GM19240 (cell line): Measurements from ENCODE around the gene NOX4.
"Not testable (repeated sequence)": the region's sequence is repeated elsewhere in the genome, so short reads cannot be mapped to it uniquely, and the experiment has no call there.

ENCODE experiments used
- DNase-seq: peaks from one replicate; pipeline ENCODE4 v3.0.0; 2011; ENCODE audit warnings: low spot score; ENCODE audit not compliant: insufficient read length

The NOX4 gene

DNA sequence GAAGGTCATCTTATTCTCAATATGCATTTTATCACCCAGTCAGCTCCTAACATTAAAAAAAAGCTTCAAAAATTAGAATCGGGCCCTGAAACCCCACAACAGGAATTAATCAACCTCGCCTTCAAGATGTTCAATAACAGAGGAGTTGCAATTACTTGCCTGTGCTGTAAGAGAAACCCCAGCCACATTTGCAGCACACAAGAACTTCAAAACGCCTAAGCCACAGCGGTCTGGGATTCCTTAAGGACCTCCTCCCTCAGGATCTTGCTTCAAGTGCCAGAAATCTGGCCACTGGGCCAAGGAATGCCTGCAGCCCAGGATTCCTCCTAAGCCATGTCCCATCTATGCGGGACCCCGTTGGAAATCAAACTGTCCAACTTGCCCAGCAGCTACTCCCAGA is 108.2 kb downstream of the NOX4 start:
- DNase-seq = not testable (repeated sequence)

DNA sequence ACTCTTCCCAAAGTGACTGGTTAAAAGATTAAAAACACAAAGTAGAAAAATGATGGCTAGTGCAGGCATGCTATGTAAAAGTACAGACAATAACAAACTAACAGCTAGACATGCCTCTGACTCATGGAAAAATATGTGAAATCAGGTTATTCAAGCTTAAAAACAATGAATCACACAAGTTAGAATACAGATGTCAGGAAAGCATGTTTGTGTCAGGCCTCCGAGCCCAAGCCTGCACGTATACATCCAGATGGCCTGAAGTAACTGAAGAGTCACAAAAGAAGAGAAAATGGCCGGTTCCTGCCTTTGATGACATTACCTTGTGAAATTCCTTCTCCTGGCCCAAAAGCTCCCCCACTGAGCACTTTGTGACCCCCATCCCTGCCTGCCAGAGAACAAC is 110.1 kb downstream of the NOX4 start:
- no peak for DNase-seq

DNA sequence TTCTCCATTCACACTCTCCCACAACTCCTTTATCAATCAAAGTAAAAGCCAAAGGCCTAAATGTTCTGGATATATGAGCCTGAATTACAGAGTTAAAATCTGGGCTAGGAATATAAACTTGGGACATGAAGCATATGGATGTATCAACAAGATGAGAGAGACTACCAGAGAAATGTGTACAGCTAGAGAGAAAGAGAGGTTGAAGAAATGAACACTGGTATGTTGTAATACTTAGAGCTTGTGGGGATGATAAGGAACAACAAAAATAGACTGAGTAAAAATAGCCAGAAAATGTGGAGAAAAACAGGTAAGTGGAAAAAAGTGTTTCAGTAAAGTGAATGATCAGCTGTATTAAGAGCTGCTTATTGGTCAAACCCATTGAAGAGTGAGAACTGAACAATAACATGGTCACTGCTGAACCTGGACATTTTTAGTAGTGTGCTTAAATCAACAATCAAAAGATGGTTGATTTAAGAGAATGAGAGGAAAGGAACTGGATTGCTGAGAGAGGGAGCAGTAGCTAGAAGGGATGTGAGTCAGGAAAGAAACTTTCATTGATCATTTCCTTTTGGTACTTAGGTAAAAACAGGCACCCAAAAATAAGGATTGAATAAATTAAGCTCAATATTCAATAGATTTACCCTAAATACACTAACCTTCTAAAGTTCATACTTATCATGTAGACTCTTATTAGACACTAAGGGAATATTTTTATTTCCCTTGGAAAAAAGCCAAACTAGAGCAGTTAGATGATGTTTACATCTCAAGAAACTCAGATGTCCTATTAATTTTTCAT is 111.0 kb downstream of the NOX4 start:
- DNase-seq = not testable (repeated sequence)

DNA sequence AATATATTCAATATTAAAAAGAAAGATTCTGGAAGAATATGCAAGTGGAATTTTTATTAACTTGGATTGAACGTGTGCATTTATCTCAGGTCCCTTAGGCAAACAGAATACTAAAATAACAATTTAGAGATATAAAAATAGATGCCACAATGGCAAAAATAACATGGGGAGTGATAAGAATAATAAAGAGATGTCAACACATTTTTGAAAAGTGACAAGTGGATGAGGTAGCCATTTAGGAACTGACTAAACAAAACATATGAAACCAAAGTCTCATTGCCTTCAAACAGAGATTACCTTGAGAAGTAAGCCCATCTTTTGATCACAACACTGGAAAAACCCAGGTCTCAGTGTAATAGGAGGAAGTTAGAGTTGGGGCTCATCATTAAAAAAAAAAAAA is 112.2 kb downstream of the NOX4 start:
- not testable (repeated sequence) for DNase-seq

DNA sequence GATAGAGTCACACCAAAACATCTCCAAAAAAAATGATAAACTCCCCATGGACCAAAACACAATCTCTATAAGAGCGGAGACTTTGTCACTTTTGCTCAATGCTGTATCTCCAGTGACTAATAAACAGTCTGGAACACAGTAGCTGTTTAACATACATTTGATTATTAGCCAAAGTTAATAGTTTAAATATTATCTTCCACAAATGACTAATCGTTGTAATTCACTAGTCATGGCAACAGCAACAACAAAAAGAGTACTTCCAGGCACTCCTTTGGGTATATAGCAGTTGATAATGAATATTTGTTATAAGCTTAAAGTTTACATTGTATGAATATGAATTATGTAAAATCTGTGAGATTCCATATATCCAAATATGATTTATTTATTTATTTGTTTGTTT is 121.8 kb downstream of the NOX4 start:
- not testable (repeated sequence) for DNase-seq

- not testable (repeated sequence) for DNase-seq
Observed at GRCh38 chr11:89364856-89365255, 126.3 kb downstream of the NOX4 start.

DNA sequence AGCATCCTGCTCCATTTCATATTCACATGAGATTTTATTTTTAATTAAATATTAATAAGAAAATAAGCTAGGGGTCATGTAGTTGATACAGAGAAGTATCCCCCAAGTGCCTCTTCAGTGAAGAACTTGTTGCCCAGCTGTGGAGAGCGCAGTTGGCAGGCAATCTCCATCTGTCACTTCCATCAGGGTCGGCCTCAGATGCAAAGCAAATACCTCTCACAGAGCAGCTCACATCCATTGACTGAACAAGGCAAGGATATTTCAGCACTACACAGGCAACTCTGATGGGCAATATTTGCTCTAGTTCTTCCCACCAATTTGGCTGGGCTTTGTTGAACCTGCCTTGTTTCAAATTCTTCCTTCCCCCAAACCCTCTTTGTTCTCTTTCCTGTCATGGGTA is 129.4 kb downstream of the NOX4 start:
- no peak for DNase-seq

GRCh38 chr11:89359208-89359607 is 132.0 kb downstream of the NOX4 start:
- not testable (repeated sequence) for DNase-seq

DNA sequence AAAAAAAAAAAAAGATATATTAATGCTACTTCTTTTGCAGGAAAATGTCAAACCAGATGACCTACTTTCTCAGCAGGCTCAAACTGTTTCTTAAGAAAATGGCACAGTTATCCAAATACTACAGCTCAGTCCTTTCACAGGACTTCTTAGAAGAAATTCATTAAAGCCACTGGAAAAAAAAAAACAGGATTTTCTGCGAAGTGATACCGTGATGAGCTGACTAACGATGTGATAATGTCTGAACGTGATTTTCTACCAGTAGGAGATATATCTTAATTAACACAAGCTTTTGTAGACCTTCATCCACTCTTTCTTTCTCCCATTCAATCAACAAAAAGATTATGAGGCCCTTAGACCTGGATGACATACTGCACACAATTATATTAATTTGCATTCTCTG is 132.4 kb downstream of the NOX4 start:
- no peak for DNase-seq

DNA sequence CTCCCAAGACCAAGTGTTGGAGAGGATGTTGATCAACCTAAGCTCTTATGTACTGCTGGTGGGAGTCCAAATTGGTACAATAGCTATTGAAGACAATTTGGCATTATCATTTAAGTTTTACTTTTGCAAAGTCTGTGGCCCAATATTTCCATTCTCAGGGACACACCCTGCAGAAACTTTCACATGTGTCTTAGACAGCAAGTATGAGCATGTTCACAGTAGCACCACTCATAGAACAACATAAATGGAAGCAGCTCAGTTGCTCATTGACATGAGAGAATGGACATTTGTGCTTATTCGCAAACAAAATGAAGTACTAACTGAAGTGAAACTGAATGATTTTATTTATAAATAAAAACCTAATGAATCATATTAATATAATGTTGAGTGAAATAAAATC is 135.5 kb downstream of the NOX4 start:
- no peak for DNase-seq

DNA sequence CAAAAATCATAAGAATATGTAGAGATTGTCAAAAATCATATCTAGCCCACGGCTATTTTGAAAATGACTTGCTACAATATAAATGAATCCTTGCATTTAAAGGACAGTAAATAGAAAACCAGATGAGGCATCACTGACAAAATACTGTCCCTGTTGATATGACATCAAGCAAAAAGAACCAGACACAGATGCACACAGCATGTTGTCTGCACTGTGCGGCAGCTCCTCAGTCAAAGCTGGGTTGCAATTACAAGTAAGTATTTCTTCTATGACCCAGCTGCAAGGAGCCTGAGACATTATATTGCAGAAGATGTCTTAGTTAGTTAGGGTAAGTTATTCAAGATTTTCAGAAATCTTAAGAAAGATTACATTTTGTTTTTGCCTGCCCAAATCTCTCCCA is 136.7 kb downstream of the NOX4 start:
- DNase-seq = not testable (repeated sequence)

DNA sequence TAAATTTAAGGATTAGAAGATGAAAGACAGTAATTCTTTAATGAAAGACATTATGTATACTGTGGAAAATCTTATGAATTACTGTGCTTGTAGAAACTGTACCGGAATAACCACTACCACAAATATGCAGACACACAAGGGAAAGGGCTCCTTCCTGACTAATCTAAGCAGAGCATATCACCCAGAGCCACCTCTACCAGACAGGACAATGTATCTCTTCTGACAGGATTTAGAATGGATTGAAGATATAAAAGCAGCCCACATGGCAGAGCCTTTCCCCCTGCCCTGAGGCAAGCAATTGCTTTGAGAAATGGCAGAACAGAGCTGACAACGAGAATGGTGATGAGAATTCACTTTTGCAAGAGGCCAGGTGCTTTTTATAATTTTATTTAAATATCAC is 144.1 kb downstream of the NOX4 start:
- DNase-seq = no peak

- DNase-seq = no peak
Observed at GRCh38 chr11:89346601-89347000, 144.6 kb downstream of the NOX4 start.

- not testable (repeated sequence) for DNase-seq
Observed at GRCh38 chr11:89342880-89343572, 148.1 kb downstream of the NOX4 start.

DNA sequence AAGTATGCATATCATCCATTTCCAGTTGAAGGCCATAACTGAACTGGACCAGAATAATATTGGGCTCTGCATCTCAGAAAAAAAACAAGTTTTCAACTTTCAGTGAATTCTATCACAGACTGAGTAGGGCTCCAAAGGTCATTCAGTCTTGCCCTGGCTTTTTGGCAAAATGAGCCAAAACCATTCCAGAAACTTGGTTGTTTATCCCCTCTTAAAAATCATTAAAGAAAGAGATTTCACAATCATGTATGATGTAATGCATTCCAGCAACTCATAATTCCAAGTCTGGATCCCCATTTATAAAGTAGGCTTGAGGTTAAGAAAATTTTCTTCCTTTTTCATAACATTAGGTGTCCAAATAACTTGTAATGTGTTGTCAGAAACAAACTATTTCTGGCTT is 150.7 kb downstream of the NOX4 start:
- not testable (repeated sequence) for DNase-seq

DNA sequence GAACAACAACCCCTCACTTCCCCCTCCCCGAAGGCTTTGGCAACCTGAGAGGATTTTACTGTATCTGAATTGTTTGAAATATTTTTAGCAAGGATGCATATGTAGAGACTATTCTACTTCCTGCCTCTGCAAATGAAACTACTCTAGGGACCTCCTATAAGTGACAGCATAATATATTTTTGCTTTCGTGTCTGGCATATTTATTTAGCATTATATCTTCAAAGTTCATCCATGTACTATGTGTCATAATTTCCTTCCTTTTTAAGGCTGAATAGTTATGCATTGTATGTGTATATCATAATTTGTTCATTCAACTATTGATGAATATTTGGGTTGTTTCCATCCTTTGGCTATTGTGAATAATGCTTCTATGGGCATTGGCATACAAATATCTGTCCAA is 153.1 kb downstream of the NOX4 start:
- not testable (repeated sequence) for DNase-seq

- DNase-seq = not testable (repeated sequence)
Observed at GRCh38 chr11:89337100-89337650, 154.0 kb downstream of the NOX4 start.

- DNase-seq = not testable (repeated sequence)
Observed at GRCh38 chr11:89333704-89334103, 157.5 kb downstream of the NOX4 start.

DNA sequence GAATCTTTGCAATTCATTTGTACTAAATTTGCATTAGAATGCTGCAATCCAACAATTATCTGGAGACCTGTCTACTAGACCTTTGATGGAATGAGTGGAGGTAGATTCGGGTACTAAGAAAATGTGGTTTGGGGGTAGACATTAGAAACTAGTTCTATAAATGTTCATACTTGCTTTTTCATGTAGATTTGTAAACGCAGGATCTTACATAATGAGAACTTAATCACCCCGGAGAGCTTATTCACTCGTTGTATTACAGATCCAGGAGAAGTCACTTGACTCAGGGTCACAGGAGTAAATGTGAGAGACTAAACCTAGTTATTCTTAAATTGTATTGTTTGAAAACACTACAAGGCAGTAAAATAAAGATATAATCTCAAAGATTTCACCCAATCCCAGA is 159.2 kb downstream of the NOX4 start:
- DNase-seq = not testable (repeated sequence)

- no peak for DNase-seq
Observed at GRCh38 chr11:89327885-89328284, 163.3 kb downstream of the NOX4 start.

DNA sequence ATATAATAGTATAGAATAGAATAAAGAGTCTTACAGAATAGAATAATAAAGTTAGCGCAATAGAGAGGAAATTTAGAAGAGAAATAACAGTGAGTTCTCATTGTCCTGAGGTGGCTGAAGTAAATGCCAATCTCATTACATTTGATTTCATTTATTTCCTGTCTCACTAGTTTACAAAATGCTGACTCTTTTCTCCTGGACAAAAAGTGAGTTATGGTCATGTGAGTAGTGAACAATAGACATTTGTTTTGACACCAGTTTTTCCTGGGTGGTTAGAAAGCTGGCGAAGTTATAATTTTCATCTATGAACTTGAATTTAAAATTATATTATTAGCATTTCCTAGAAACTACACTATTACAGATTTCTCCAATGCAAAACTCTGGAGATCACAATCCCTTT is 169.8 kb downstream of the NOX4 start:
- no peak for DNase-seq

GRCh38 chr11:89310607-89311006 is 180.6 kb downstream of the NOX4 start:
- DNase-seq = not testable (repeated sequence)
